NCI-H748 (cell line): ENCODE data around the gene SLCO1B3.
"Not testable (repeated sequence)": the region's sequence is repeated elsewhere in the genome, so short reads cannot be mapped to it uniquely, and the experiment has no call there.

ENCODE experiments used
- DNase-seq: peaks from one replicate; lab custom pipeline; 2025; ENCODE audit not compliant: unreplicated experiment; lab: John Stamatoyannopoulos, UW

The SLCO1B3 gene

GRCh38 chr12:20810487-20810886 lies at the start of gene SLCO1B3:
TSS of gene SLCO1B3 (plus strand) at chr12:20810705. CDS start at chr12:20815739, 5,034 bp downstream.
- DNase-seq: no peak

GRCh38 chr12:20777420-20777819 lies 33.1 kb upstream of the SLCO1B3 start:
- no peak for DNase-seq

GRCh38 chr12:20778969-20779368 lies 31.5 kb upstream of the SLCO1B3 start:
- no peak for DNase-seq

DNA sequence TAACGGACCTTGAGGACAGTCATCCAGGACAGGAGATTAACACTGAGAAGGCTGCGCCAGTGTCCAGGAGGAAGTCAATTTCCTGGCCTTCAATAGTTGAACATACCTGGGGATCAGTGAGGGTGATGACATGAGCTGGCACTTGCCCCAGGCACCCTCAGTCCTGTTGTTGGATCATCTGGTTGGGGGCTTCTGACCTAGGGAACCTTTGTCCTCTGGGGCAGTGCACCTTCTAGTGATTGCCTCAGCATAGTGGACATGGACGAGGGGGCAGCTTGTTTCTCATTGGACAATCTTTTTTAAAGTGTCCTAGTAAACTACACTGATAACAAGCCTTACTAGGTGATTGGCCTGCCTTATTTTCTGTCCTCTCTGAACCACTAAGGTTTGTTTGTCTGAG lies 30.5 kb upstream of the SLCO1B3 start:
- not testable (repeated sequence) for DNase-seq

- not testable (repeated sequence) for DNase-seq
Observed at GRCh38 chr12:20783796-20784357, 26.6 kb upstream of the SLCO1B3 start.

DNA sequence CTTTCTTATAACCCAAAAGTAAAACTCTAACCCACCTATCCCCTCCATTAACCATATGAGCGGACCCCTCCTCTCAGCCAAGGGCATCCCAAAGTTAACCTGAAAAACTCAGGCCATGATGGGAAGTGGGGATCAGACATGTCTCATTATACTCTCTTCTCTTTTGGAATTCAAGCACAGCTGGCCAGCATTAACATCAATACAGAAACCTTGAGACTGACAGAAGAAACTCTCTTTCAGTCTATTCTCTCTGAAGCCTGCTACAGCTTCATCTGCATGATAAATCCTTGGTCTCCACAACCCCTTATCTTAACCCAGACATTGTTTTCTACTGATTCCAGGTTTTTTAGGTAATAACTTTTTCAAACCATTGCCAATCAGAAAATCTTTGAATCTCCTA lies 17.5 kb upstream of the SLCO1B3 start:
- DNase-seq: no peak

DNA sequence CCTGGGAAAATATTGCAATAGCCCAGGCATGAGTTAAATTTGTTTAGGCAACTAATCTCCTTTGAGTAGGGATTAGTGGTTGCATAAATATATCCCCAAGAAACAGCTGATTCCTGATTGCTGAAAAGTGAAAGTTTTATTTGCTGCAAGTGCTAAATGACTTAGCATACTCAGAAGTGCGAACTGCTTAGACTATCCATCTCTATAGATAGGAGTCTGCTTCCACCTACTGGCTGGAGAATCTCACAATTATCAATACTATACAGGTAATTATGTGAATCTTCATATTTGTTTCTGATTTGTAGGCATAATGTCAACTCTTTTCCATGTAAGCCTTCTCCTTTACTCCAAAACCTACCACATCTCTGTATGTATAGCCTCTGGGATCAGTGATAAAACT lies 12.0 kb upstream of the SLCO1B3 start:
- peak; percentile 8 for DNase-seq

- DNase-seq: no peak
Observed at GRCh38 chr12:20800160-20800559, 10.3 kb upstream of the SLCO1B3 start.

DNA sequence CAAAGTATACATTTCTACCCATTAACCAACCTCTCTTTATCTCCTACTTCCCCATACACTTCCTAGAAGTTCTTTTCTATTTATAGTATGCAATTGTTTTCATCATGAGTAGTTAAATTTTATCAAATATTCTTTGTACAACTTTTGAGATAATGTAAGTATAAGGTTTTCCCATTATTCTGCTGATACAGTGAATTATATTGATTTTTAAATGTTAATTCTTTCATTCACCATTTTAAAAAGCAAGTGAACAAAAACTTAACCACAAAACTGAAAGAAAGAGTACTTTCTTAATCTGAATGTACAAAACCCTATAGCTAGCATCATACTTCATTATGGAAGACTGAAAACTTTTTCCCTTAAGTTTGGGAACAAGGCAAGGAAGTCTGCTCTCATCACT lies 9.5 kb upstream of the SLCO1B3 start:
- no peak for DNase-seq

GRCh38 chr12:20805921-20806320 lies 4.6 kb upstream of the SLCO1B3 start:
- no peak for DNase-seq

DNA sequence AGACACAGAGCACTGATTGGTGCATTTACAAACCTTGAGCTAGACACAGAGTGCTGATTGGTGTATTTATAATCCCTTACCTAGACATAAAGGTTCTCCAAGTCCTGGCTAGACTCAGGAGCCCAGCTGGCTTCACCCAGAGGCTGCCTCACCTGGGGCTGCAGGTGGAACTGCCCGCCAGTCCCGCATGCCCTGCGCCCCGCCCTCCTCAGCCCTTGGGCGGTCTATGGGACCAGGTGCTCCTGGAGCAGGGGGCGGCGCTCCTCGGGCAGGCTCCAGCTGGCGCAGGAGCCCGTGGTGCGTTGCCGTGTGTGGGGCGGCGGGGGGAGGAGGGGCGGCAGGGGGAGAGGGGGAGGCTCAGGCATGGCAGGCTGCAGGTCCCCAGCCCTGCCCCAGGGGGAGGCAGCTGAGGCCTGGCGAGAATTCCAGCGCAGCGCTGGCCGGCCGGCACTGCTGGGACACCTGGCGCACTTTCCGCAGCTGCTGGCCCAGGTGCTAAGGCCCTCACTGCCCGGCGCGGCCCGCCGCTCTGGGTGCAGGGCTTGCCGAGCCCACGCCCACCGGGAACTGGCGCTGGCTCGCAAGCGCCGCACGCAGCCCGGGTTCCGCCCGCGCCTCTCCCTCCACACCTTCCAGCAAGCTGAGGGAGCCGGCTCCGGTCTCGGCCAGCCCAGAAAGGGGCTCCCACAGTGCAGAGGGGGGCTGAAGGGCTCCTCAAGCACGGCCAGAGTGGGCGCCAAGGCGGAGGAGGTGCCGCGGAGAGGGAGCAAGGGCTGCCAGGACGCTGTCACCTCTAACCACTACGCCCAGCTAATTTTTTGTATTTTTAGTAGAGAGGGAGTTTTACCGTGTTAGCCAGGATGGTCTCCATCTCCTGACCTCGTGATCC lies 3.1 kb upstream of the SLCO1B3 start:
- DNase-seq: peak; percentile 41

- DNase-seq: no peak
Observed at GRCh38 chr12:20808521-20808920, 2.0 kb upstream of the SLCO1B3 start.

DNA sequence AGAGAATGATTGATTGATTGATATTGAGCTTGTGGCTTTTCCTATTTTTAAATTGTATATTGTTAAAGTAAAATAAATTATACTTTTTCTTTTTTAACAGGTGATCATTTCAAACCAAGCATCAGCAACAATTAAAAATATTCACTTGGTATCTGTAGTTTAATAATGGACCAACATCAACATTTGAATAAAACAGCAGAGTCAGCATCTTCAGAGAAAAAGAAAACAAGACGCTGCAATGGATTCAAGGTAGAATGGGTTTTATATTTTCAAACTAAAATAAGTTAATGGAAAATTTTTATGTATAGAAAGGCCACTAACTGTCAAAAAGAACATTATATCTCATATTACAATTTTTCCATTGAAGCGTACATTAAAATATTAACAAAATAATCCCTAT lies 5.1 kb downstream of the SLCO1B3 start:
- DNase-seq: no peak

DNA sequence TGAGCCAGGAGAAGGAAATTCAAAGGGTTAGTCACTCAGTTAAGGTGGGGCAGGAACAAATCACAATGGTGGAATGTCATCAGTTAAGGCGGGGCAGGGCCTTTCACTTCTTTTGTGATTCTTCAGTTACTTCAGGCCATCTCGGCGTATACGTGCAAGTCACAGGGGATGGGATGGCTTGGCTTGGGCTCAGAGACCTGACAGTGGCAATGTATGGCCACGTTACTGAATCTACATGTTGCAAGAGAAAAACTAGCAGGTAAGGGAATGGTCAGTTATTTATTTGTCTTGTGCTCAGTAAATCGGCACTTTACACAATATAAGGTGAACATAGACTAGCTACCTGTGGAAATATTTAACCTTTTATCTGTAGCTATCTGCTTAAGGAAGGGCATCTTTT lies 11.9 kb downstream of the SLCO1B3 start:
- no peak for DNase-seq

DNA sequence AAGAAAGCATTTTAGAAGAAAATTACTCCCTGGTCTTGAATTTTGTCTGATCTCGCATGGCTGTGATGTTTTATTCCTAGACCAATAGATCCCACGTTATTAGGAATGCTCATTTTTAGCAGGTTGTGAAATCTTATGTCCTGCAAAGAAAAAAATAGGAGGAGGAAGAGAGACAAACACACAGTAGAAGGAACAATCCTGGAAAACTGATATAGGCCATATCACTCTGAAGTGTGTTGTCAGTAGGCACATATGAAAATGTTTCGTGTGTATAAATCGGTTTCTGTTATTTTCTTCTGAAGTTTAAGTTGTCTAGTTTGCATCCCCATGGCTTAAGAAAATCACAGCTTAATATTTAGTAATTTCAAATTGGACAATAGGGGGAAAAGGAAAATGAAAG lies 12.4 kb downstream of the SLCO1B3 start:
- DNase-seq: no peak

DNA sequence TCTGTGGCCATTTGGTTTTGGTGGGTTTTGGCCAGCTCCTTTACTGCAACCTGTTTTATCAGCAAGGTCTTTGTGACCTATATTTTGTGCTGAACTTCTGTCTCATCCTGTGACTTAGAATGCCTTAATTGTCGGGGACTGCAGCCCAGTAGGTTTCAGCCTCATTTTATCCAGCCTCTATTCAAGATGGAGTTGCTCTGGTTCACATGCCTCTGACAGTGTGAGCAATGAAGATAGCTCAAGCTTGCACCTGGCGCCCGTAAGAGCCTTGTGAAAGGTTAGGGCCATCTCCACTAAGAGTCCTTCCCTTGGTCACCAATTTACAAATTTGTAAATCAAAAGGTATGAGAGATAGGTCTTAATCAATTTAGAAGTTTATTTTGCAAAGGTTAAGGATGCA lies 19.4 kb downstream of the SLCO1B3 start:
- DNase-seq: no peak

DNA sequence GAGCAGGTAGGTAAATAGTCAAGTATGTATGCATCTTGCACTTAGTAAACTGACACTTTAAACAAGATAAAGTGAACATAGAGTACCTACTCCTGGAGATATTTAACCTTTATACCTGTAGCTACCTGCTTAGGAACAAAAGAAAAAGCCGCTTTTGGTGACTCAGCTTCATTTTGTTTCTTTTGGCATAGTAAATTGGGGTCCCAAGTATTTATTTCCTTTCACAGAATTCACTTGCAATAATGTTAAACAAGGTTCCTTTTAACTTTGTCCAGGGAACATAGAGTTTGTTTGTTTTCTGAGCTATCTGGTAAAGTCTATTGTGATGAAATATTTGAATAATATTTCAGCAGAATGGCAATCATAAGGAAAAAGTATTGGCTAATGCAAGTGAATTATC lies 20.0 kb downstream of the SLCO1B3 start:
- no peak for DNase-seq

GRCh38 chr12:20832911-20833310 lies 22.4 kb downstream of the SLCO1B3 start:
- DNase-seq: no peak

DNA sequence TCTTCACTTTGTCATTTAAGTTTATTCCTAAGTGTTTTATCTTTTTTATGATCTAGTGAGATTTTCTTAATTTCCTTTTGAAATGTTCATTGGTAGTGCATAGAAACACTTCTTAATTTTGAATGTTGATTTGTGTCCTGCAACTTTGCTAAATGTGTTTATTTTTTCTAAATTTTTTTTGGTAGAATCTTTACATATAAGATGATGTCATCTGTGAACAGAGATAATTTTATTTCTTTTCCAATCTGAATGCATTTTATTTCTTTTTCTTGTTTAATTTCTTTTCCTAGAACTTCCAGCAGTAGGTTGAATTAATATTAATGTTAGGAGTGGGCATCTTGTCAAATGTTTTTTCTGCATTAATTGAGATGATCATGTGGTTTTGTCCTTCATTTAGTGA lies 42.1 kb downstream of the SLCO1B3 start:
- DNase-seq: no peak

DNA sequence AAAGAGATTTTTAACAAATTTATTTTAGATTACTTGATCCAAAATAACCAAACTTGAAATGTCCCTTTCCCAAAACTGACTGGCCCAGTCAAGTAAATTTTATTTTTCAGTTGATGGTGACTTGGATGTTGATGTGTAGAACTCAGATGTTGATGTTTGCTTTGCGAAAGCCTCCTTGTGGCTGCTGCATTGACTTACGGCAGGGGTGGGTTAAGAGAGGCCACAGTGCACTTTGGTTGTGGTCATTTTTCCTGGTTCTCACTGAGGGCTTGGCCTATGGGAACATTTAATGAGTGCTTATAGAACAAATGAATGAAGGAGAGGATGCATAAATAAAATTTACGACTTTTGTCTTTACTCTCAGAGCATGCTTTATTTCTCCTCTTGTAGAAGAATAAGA lies 52.6 kb downstream of the SLCO1B3 start:
- no peak for DNase-seq

GRCh38 chr12:20865873-20866272 lies 55.4 kb downstream of the SLCO1B3 start:
- DNase-seq: no peak

GRCh38 chr12:20868277-20868676 lies 57.8 kb downstream of the SLCO1B3 start:
- no peak for DNase-seq

- no peak for DNase-seq
Observed at GRCh38 chr12:20883288-20883687, 72.8 kb downstream of the SLCO1B3 start.
